GM13977 (cell line): ENCODE measurements around the gene TMEM95.

Experiments
- DNase-seq: peaks from one replicate; pipeline ENCODE4 v3.0.0; 2012; ENCODE audit warnings: low spot score
- CTCF ChIP-seq: IDR thresholded peaks from 2 replicates; pipeline ENCODE4 v1.5.1; 2012; ENCODE audit warnings: mild to moderate bottlenecking, control low read depth; ENCODE audit not compliant: insufficient read depth; ENCODE audit errors: extremely low read depth, missing control alignments
- in situ Hi-C: fragments of 300-500 bp; cut with MboI; formaldehyde crosslinking; loops from one replicate; pipeline ENCODE4 v1.12.0; 2022; ENCODE audit warnings: low sequenced_read_pairs, low pct_unique_long_range_greater_than_20kb, mixed read lengths, inconsistent platforms; ENCODE audit not compliant: unreplicated experiment

TMEM95 gene

GRCh38 chr17:7324438-7324779 lies 30.5 kb upstream of the TMEM95 start:
- in situ Hi-C loops: no loop called here
- TF ChIP-seq CTCF: no peak
- no peak for DNase-seq

- in situ Hi-C loops: no loop called here
- no peak for DNase-seq
- TF ChIP-seq CTCF: no peak
These were observed 29.9 kb upstream of the TMEM95 start for GRCh38 chr17:7325031-7325528.

GRCh38 chr17:7326186-7326585 lies 28.8 kb upstream of the TMEM95 start:
- in situ Hi-C loops: no loop called here
- DNase-seq: no peak
- TF ChIP-seq CTCF: no peak

- TF ChIP-seq CTCF: no peak
- in situ Hi-C loops: no loop called here
- no peak for DNase-seq
These were observed 27.9 kb upstream of the TMEM95 start for GRCh38 chr17:7327056-7327455.

GRCh38 chr17:7327501-7327900 lies 27.5 kb upstream of the TMEM95 start:
- in situ Hi-C loops: no loop called here
- TF ChIP-seq CTCF: no peak
- DNase-seq: no peak

GRCh38 chr17:7328009-7328408 lies 26.9 kb upstream of the TMEM95 start:
- in situ Hi-C loops: no loop called here
- no peak for DNase-seq
- no peak for TF ChIP-seq CTCF

GRCh38 chr17:7328840-7329373 lies 26.0 kb upstream of the TMEM95 start, which contains the start of gene NEURL4:
Gene NEURL4, minus strand, starts transcription at chr17:7329335. Its CDS starts 23 bp downstream, at chr17:7329312.
- in situ Hi-C loops: no loop called here
- peak; percentile 57 for DNase-seq
- TF ChIP-seq CTCF: no peak
